ENCODE results near the gene PCDHGA8.
"Not testable (repeated sequence)": the region's sequence is repeated elsewhere in the genome, so short reads cannot be mapped to it uniquely, and the experiment has no call there.

The PCDHGA8 gene

DNA sequence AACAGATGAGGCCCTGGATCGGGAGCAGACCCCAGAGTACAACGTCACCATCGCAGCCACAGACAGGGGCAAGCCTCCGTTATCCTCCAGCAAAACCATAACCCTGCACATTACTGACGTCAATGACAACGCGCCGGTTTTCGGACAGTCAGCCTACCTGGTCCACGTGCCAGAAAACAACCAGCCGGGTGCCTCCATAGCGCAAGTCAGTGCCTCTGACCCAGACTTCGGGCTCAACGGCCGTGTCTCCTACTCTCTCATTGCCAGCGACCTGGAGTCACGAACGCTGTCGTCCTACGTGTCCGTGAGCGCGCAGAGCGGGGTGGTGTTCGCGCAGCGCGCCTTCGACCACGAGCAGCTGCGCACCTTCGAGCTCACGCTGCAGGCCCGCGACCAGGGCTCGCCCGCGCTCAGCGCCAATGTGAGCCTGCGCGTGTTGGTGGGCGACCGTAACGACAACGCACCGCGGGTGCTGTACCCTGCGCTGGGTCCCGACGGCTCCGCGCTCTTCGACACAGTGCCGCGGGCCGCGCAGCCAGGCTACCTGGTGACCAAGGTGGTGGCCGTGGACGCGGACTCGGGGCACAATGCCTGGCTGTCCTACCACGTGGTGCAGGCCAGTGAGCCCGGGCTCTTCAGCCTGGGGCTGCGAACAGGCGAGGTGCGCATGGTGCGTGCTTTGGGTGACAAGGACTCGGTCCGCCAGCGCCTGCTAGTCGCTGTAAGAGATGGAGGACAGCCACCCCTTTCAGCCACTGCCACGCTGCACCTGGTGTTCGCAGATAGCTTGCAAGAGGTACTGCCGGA, 26.8 kb downstream of the PCDHGA8 start:
- in situ Hi-C loops (cut with MboI; ENCODE audit: low pct_unique_long_range_greater_than_20kb, low sequenced_read_pairs), result no loop called here
- no peak for DNase-seq

GRCh38 chr5:141420855-141421488, 28.5 kb downstream of the PCDHGA8 start, which contains the start of gene PCDHGA11:
Gene PCDHGA11 (plus strand): TSS chr5:141421051. CDS start chr5:141421228, 177 bp downstream.
- in situ Hi-C loops (cut with MboI; ENCODE audit: low pct_unique_long_range_greater_than_20kb, low sequenced_read_pairs), result no loop called here
- DNase-seq, result peak; percentile 33

GRCh38 chr5:141421489-141421855, 29.0 kb downstream of the PCDHGA8 start:
- in situ Hi-C loops (cut with MboI; ENCODE audit: low pct_unique_long_range_greater_than_20kb, low sequenced_read_pairs), result no loop called here
- no peak for DNase-seq

DNA sequence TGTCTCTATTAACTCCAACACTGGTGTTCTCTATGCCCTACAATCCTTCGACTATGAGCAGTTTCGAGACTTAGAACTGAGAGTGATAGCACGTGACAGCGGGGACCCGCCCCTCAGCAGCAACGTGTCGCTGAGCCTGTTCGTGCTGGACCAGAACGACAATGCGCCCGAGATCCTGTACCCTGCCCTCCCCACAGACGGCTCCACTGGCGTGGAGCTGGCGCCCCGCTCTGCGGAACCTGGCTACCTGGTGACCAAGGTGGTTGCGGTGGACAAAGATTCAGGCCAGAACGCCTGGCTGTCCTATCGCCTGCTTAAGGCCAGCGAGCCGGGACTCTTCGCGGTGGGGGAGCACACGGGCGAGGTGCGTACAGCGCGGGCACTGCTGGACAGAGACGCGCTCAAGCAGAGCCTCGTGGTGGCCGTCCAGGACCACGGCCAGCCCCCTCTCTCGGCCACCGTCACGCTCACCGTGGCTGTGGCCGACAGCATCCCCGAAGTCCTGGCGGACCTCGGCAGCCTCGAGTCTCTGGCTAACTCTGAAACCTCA, 30.4 kb downstream of the PCDHGA8 start:
- in situ Hi-C loops (cut with MboI; ENCODE audit: low pct_unique_long_range_greater_than_20kb, low sequenced_read_pairs), result no loop called here
- DNase-seq, result no peak

DNA sequence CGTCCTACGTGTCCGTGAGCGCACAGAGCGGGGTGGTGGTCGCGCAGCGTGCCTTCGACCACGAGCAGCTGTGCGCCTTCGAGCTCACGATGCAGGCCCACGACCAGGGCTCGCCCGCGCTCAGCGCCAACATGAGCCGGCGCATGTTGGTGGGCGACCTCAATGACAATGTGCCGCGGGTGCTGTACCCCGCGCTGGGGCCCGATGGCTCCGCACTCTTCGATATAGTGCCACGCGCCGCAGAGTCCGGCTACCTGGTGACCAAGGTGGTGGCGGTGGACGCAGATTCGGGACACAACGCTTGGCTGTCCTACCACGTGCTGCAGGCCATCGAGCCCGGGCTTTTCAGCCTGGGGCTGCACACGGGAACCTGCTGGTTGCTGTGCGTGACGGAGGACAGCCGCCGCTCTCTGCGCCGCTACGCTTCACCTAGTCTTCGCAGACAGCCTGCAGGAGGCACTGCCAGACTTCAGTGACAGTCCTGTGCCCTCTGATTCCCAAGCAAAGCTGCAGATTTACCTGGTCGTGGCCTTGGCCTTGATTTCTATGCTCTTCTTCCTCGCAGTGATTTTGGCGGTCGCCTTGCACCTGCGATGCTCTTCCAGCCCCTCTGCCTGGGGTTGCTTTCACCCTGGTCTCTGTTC, 35.5 kb downstream of the PCDHGA8 start:
- DNase-seq, result no peak
- in situ Hi-C loops (cut with MboI; ENCODE audit: low pct_unique_long_range_greater_than_20kb, low sequenced_read_pairs), result no loop called here

DNA sequence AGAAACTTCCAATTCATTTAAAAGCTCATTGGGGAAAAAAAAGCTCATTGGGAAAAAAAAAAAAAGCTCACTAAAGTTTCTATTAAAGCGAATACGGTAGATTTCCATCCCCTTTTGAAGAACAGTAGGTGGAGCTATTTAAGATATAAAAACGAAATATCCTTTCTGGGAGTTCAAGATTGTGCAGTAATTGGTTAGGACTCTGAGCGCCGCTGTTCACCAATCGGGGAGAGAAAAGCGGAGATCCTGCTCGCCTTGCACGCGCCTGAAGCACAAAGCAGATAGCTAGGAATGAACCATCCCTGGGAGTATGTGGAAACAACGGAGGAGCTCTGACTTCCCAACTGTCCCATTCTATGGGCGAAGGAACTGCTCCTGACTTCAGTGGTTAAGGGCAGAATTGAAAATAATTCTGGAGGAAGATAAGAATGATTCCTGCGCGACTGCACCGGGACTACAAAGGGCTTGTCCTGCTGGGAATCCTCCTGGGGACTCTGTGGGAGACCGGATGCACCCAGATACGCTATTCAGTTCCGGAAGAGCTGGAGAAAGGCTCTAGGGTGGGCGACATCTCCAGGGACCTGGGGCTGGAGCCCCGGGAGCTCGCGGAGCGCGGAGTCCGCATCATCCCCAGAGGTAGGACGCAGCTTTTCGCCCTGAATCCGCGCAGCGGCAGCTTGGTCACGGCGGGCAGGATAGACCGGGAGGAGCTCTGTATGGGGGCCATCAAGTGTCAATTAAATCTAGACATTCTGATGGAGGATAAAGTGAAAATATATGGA, 38.1 kb downstream of the PCDHGA8 start, which contains the start of gene PCDHGA12:
TSS of gene PCDHGA12 (plus strand) at position 176 of the 782 bp plus-strand sequence. CDS start at position 429, 253 bp downstream.
- in situ Hi-C loops (cut with MboI; ENCODE audit: low pct_unique_long_range_greater_than_20kb, low sequenced_read_pairs), result no loop called here
- no peak for DNase-seq

DNA sequence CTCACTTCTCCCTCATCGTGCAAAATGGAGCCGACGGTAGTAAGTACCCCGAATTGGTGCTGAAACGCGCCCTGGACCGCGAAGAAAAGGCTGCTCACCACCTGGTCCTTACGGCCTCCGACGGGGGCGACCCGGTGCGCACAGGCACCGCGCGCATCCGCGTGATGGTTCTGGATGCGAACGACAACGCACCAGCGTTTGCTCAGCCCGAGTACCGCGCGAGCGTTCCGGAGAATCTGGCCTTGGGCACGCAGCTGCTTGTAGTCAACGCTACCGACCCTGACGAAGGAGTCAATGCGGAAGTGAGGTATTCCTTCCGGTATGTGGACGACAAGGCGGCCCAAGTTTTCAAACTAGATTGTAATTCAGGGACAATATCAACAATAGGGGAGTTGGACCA, 38.9 kb downstream of the PCDHGA8 start:
- no peak for DNase-seq
- in situ Hi-C loops (cut with MboI; ENCODE audit: low pct_unique_long_range_greater_than_20kb, low sequenced_read_pairs), result no loop called here

- DNase-seq; in situ Hi-C loops (cut with MboI; ENCODE audit: low pct_unique_long_range_greater_than_20kb, low sequenced_read_pairs): not testable (repeated sequence)
Measured at GRCh38 chr5:141432308-141432707, 39.9 kb downstream of the PCDHGA8 start.

DNA sequence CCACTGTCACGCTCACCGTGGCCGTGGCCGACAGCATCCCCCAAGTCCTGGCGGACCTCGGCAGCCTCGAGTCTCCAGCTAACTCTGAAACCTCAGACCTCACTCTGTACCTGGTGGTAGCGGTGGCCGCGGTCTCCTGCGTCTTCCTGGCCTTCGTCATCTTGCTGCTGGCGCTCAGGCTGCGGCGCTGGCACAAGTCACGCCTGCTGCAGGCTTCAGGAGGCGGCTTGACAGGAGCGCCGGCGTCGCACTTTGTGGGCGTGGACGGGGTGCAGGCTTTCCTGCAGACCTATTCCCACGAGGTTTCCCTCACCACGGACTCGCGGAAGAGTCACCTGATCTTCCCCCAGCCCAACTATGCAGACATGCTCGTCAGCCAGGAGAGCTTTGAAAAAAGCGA, 40.3 kb downstream of the PCDHGA8 start:
- in situ Hi-C loops (cut with MboI; ENCODE audit: low pct_unique_long_range_greater_than_20kb, low sequenced_read_pairs); DNase-seq: not testable (repeated sequence)

- in situ Hi-C loops (cut with MboI; ENCODE audit: low pct_unique_long_range_greater_than_20kb, low sequenced_read_pairs), result no loop called here
Measured at GRCh38 chr5:141434006-141434405, 41.6 kb downstream of the PCDHGA8 start.

GRCh38 chr5:141437221-141437620, 44.8 kb downstream of the PCDHGA8 start:
- no peak for DNase-seq
- in situ Hi-C loops (cut with MboI; ENCODE audit: low pct_unique_long_range_greater_than_20kb, low sequenced_read_pairs), result no loop called here

More at GRCh38 chr5:141434006-141434405, 41.6 kb downstream of the PCDHGA8 start:
- no peak for DNase-seq

DNA sequence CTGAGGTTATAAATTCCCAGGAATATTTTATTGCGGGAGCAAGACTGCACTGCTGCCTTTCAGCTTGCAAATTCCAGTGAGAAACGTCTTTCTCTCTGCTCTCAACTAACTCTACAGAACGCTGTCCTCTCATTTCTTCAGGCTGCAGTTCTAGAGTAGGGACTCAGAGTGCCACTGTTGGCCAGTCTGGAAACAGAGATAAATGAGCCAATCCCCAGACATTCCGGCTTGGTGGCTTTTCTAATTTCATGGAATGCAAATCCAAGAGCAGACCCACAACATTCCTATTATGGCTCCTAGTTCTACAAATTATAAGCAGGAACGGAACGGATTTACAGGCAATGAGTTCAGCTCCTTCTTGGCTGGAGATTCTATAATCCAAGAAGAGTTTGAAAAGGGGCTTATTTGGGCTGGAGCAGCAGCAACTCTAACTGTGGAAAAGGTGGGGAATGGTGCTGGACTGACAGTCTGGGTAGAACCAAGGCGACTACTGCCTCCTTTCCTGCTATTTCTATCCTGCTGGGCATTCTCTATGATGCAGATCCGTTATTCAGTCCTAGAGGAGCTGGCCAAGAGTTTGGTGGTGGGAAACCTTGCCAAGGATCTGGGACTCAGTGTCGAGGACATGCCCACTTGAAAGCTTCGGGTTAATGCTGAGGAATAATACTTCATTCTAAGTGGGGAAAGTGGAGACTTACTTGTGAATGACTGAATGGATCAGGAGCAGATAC, 47.1 kb downstream of the PCDHGA8 start:
- in situ Hi-C loops (cut with MboI; ENCODE audit: low pct_unique_long_range_greater_than_20kb, low sequenced_read_pairs), result no loop called here
- no peak for DNase-seq

DNA sequence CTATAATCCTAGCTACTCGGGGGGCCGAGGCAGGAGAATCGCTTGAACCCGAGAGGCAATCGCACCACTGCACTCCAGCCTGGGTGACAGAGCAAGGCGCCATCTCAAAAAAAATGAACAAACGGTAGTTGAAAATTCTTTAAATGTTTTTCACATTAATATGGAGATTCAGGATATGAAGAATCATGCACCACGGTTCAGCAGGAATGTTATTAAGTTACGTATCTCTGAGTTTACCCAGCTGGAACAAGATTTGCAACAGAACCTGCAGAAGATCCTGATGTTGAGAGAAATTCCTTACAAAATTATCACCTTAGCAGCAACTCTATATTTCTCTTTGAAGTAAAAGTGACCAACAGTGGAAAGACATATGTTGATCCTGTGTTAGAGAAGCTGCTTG, 47.9 kb downstream of the PCDHGA8 start:
- in situ Hi-C loops (cut with MboI; ENCODE audit: low pct_unique_long_range_greater_than_20kb, low sequenced_read_pairs), result no loop called here
- no peak for DNase-seq

GRCh38 chr5:141441571-141442170, 49.2 kb downstream of the PCDHGA8 start:
- in situ Hi-C loops (cut with MboI; ENCODE audit: low pct_unique_long_range_greater_than_20kb, low sequenced_read_pairs), result no loop called here
- no peak for DNase-seq

Data from KBM-7 (cell line).